ENCODE data around the gene AHNAK. TPM values are rescaled to one million over a fixed set of nuclear protein-coding genes. Genes with fewer than 3 reads are reported as not detected.

The AHNAK gene
- total RNA-seq, 2 donors from 2014 or later = 168 to 241 TPM

GRCh38 chr11:62508336-62509058 lies 38.1 kb downstream of the AHNAK start:
- Histone ChIP-seq H3K36me3 (replicated peaks in 1 of 2; ENCODE audit: insufficient read depth in 1 of 2, low read depth in 2 of 2) (no peaks in the 10 kb centered on the region), H3K4me1 (peaks cover 36% of the 10 kb centered on the region), H3K9me3 (no peaks in the 10 kb centered on the region), H3K27me3 (no peaks in the 10 kb centered on the region), H3K27ac (peak overlapping the region; percentile 56 to 80 (median 74)), H3K4me3 (no peak overlapping the region)
- DNase-seq (peak; percentile 71 to 84 (median 82)), ATAC-seq (peak; percentile 86)
- intact Hi-C loops (cut with DNase I) = no loop called here
- TF ChIP-seq CTCF (IDR thresholded peaks at IDR 0.05) (peak in 6 of 7 experiments; percentile 41 to 77 (median 66)), POLR2A (IDR thresholded peaks at IDR 0.05) (peak in 1 of 3 donors; percentile 25)
- 4 to 7% methylated on average over 12 to 19 of the region's 19 CpGs for WGBS, 2 donors

- no peaks in the 10 kb centered on the region for H3K9me3 ChIP-seq
- H3K36me3 ChIP-seq (replicated peaks in 1 of 2; ENCODE audit: insufficient read depth in 1 of 2, low read depth in 2 of 2) = no peaks in the 10 kb centered on the region
- 33 to 43% methylated on average over 1 of the region's 1 CpG for WGBS, 2 donors
- peaks cover 38% of the 10 kb centered on the region for H3K4me1 ChIP-seq
- H3K4me3 ChIP-seq = no peak overlapping the region
- DNase-seq = no peak
- no peak for ATAC-seq
- no peaks in the 10 kb centered on the region for H3K27me3 ChIP-seq
- H3K27ac ChIP-seq = no peak overlapping the region
- TF ChIP-seq CTCF (IDR thresholded peaks at IDR 0.05) (no peak), POLR2A (IDR thresholded peaks at IDR 0.05) (no peak)
- intact Hi-C loops (cut with DNase I) = no loop called here
Measured at GRCh38 chr11:62507125-62507422, 39.5 kb downstream of the AHNAK start.

GRCh38 chr11:62506413-62507124 lies 40.0 kb downstream of the AHNAK start:
- DNase-seq = no peak

GRCh38 chr11:62505440-62506091 lies 41.0 kb downstream of the AHNAK start:
- no peaks in the 10 kb centered on the region for H3K27me3 ChIP-seq
- no peaks in the 10 kb centered on the region for H3K36me3 ChIP-seq (replicated peaks in 1 of 2; ENCODE audit: insufficient read depth in 1 of 2, low read depth in 2 of 2)
- no peak for TF ChIP-seq POLR2A (IDR thresholded peaks at IDR 0.05)
- TF ChIP-seq CTCF (IDR thresholded peaks at IDR 0.05) = no peak
- peaks cover 49% of the 10 kb centered on the region for H3K4me1 ChIP-seq
- DNase-seq (peak in 1 of 4 donors; percentile 23), ATAC-seq (no peak)
- no peak overlapping the region for H3K27ac ChIP-seq
- 23 to 24% methylated on average over 28 to 30 of the region's 30 CpGs for WGBS, 2 donors
- H3K4me3 ChIP-seq = no peak overlapping the region
- H3K9me3 ChIP-seq = no peaks in the 10 kb centered on the region
- intact Hi-C loops (cut with DNase I) = no loop called here

More at GRCh38 chr11:62506413-62507124, 40.0 kb downstream of the AHNAK start:
- intact Hi-C loops (cut with DNase I) = no loop called here
- Histone ChIP-seq H3K4me3 (no peak overlapping the region), H3K9me3 (no peaks in the 10 kb centered on the region), H3K4me1 (peaks cover 43% of the 10 kb centered on the region), H3K36me3 (replicated peaks in 1 of 2; ENCODE audit: insufficient read depth in 1 of 2, low read depth in 2 of 2) (no peaks in the 10 kb centered on the region), H3K27me3 (no peaks in the 10 kb centered on the region), H3K27ac (no peak overlapping the region)
- ATAC-seq = no peak
- no peak for TF ChIP-seq CTCF (IDR thresholded peaks at IDR 0.05)
- TF ChIP-seq POLR2A (IDR thresholded peaks at IDR 0.05) = no peak
- 72 to 76% methylated on average over 8 to 10 of the region's 10 CpGs for WGBS, 2 donors
